ENCODE results near the gene UBE2I. TPM values are rescaled to one million over a fixed set of nuclear protein-coding genes. Genes with fewer than 3 reads are reported as not detected.

UBE2I gene
- total RNA-seq, 1 experiment from 2014 or later, result 212 TPM

DNA sequence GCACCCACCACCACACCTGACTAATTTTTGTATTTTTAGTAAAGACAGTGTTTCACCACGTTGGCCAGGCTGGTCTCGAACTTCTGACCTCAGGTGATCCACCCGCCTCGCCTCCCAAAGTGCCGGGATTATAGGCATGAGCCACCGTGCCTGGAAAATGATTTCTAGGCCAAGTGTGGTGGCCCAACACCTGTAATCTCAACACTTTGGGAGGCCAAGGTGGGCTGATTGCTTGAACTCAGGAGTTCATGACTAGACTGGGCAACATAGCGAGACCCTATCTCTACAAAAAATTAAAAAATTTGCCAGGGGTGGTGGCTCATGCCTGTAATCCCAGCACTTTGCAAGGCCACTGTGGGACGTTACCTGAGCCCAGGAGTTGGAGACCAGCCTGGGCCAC lies 13.0 kb downstream of the UBE2I start:
- ATAC-seq, result no peak
- Histone ChIP-seq H3K4me1 (ENCODE audit: control insufficient read depth in 1 of 2, insufficient read depth in 2 of 2, low read length in 2 of 2) (no peaks in the 10 kb centered on the region), H3K4me3 (replicated peaks in 1 of 2; ENCODE audit: low read depth in 1 of 2, low read length in 2 of 2) (no peak overlapping the region), H3K9me2 (ENCODE audit: insufficient read depth) (no peaks in the 10 kb centered on the region), H3K36me3 (ENCODE audit: control insufficient read depth in 1 of 2, insufficient read depth in 2 of 2, low read length in 2 of 2) (peaks cover 36 to 38% of the 10 kb centered on the region in 2 experiments), H2AFZ (ENCODE audit: low read depth, low read length, poor library complexity, severe bottlenecking) (no peak overlapping the region), H3K9me3 (ENCODE audit: control insufficient read depth in 1 of 2, insufficient read depth in 1 of 2, low read depth in 1 of 2, low read length in 2 of 2) (no peaks in the 10 kb centered on the region), H3K4me2 (ENCODE audit: low read length) (no peak overlapping the region), H3K27ac (ENCODE audit: low read depth, low read length) (no peak overlapping the region), H3K27me3 (ENCODE audit: insufficient read depth, low read length) (no peaks in the 10 kb centered on the region), H3K79me2 (ENCODE audit: insufficient read depth, low read length) (peaks cover 28% of the 10 kb centered on the region), H4K20me1 (ENCODE audit: insufficient read depth) (peaks cover 4% of the 10 kb centered on the region; the same call in 1 of the 2 replicates), H3K9ac (ENCODE audit: low read length) (no peak overlapping the region)
- ChIA-PET CTCF (no interaction called here), RAD21 (ENCODE audit: low non-redundant PET in 1 of 2, low total read pairs in 2 of 2, uncharacterized antibody in 2 of 2, unreplicated experiment in 2 of 2) (no interaction called here), POLR2A (no interaction called here)
- DNase-seq (ENCODE audit: low read depth, low spot score), result no peak
- no TSS peak for BruUV-seq (replicated peaks)
- intact Hi-C loops (cut with micrococcal nuclease), result no loop called here
- TF ChIP-seq EGR1 (IDR thresholded peaks at IDR 0.05; ENCODE audit: low read depth), result no peak
- TF ChIP-seq, protein P1, sequence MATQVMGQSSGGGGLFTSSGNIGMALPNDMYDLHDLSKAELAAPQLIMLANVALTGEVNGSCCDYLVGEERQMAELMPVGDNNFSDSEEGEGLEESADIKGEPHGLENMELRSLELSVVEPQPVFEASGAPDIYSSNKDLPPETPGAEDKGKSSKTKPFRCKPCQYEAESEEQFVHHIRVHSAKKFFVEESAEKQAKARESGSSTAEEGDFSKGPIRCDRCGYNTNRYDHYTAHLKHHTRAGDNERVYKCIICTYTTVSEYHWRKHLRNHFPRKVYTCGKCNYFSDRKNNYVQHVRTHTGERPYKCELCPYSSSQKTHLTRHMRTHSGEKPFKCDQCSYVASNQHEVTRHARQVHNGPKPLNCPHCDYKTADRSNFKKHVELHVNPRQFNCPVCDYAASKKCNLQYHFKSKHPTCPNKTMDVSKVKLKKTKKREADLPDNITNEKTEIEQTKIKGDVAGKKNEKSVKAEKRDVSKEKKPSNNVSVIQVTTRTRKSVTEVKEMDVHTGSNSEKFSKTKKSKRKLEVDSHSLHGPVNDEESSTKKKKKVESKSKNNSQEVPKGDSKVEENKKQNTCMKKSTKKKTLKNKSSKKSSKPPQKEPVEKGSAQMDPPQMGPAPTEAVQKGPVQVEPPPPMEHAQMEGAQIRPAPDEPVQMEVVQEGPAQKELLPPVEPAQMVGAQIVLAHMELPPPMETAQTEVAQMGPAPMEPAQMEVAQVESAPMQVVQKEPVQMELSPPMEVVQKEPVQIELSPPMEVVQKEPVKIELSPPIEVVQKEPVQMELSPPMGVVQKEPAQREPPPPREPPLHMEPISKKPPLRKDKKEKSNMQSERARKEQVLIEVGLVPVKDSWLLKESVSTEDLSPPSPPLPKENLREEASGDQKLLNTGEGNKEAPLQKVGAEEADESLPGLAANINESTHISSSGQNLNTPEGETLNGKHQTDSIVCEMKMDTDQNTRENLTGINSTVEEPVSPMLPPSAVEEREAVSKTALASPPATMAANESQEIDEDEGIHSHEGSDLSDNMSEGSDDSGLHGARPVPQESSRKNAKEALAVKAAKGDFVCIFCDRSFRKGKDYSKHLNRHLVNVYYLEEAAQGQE (IDR thresholded peaks at IDR 0.05; ENCODE audit: low read depth), result no peak

DNA sequence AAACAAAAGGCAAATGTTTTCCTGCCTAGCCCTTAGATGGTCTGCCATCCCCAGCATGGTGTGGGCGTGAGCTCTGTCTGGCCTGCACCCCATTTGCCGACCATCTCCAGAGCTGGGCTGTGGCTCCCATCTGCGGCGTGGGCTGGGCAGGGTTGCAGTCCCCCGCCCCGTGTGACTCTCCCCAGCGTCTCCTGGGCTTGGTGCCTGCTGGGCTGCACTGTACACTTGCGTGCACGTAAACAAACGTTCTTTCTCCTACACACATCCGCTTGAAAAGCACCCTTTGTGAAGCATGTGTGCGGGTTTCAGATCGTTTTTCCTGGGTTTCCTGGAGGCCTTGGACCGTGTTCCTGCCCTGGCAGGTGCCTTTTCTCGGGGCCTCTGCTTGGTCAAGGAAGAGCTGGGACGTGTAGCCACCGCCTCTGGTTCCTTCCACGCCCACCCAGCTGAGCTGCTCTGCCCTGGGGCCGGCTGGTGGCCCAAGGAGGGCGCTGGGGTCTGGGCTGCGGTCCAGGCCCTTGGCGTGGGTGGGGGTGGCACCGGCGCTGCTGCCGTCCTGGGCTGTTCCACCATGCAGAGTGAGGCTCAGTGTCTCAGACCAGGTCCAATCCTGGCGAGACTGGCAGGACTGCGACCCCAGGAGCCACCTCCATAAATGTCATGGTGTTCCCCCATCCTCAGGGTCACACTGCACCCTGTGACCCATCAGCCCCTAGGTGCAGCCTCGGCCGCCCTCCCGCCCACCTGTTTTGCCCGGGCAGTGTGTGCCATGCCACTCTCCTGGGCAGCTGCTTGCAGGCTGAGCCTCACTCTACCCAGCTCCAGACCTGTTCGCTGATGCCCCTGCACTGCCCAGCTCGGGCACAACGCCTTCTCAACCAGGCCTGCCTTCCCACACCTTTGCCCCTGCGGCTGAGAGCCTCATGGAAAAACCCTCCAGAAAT lies 14.1 kb downstream of the UBE2I start:
- Histone ChIP-seq H4K20me1 (ENCODE audit: insufficient read depth) (peaks cover 4% of the 10 kb centered on the region; the same call in 1 of the 2 replicates), H3K4me3 (replicated peaks in 1 of 2; ENCODE audit: low read depth in 1 of 2, low read length in 2 of 2) (no peak overlapping the region), H3K36me3 (ENCODE audit: control insufficient read depth in 1 of 2, insufficient read depth in 2 of 2, low read length in 2 of 2) (peaks cover 26 to 31% of the 10 kb centered on the region in 2 experiments), H3K4me1 (ENCODE audit: control insufficient read depth in 1 of 2, insufficient read depth in 2 of 2, low read length in 2 of 2) (no peaks in the 10 kb centered on the region), H3K27me3 (ENCODE audit: insufficient read depth, low read length) (no peaks in the 10 kb centered on the region), H3K9ac (ENCODE audit: low read length) (no peak overlapping the region), H3K79me2 (ENCODE audit: insufficient read depth, low read length) (peaks cover 16% of the 10 kb centered on the region), H2AFZ (ENCODE audit: low read depth, low read length, poor library complexity, severe bottlenecking) (no peak overlapping the region), H3K9me3 (ENCODE audit: control insufficient read depth in 1 of 2, insufficient read depth in 1 of 2, low read depth in 1 of 2, low read length in 2 of 2) (no peaks in the 10 kb centered on the region), H3K9me2 (ENCODE audit: insufficient read depth) (no peaks in the 10 kb centered on the region), H3K27ac (ENCODE audit: low read depth, low read length) (no peak overlapping the region), H3K4me2 (ENCODE audit: low read length) (no peak overlapping the region)
- TF ChIP-seq EZH2 (IDR thresholded peaks at IDR 0.05), result no peak
- TF ChIP-seq SP1 (IDR thresholded peaks at IDR 0.05; ENCODE audit: low read depth), result no peak
- TF ChIP-seq EZH2phosphoT487 (IDR thresholded peaks at IDR 0.05; ENCODE audit: borderline replicate concordance), result no peak
- TF ChIP-seq, protein P2, sequence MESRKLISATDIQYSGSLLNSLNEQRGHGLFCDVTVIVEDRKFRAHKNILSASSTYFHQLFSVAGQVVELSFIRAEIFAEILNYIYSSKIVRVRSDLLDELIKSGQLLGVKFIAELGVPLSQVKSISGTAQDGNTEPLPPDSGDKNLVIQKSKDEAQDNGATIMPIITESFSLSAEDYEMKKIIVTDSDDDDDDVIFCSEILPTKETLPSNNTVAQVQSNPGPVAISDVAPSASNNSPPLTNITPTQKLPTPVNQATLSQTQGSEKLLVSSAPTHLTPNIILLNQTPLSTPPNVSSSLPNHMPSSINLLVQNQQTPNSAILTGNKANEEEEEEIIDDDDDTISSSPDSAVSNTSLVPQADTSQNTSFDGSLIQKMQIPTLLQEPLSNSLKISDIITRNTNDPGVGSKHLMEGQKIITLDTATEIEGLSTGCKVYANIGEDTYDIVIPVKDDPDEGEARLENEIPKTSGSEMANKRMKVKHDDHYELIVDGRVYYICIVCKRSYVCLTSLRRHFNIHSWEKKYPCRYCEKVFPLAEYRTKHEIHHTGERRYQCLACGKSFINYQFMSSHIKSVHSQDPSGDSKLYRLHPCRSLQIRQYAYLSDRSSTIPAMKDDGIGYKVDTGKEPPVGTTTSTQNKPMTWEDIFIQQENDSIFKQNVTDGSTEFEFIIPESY (IDR thresholded peaks at IDR 0.05; ENCODE audit: extremely low read depth, insufficient replicate concordance, low read length), result no peak
- CTCF ChIA-PET, result no interaction called here
- ATAC-seq (no peak), DNase-seq (ENCODE audit: low read depth, low spot score) (no peak)
- intact Hi-C loops (cut with micrococcal nuclease), result no loop called here
- no TSS peak for BruUV-seq (replicated peaks)
- POLR2A ChIA-PET, result no interaction called here
- RAD21 ChIA-PET (ENCODE audit: low non-redundant PET in 1 of 2, low total read pairs in 2 of 2, uncharacterized antibody in 2 of 2, unreplicated experiment in 2 of 2), result no interaction called here

Measured in HCT116 (cell line).